Inflammatory macrophage (primary cell): Measurements from ENCODE around the gene OR10AD1.
A peak's percentile ranks its signal among the peaks of the same experiment; 100 is the strongest.
"Not testable (repeated sequence)": the region's sequence is repeated elsewhere in the genome, so short reads cannot be mapped to it uniquely, and the experiment has no call there.

Source experiments
- DNase-seq, 2 donors: peaks; one replicate each; pipeline ENCODE4 v3.0.0-alpha.2; 2020 to 2022
- total RNA-seq, 18 experiments: gene quantifications; one replicate each; lab custom pipeline; 2026; ENCODE audit warnings: mixed read lengths in 6 of 18, inconsistent platforms in 2 of 18; lab: John Stamatoyannopoulos, UW

The OR10AD1 gene
- total RNA-seq: 0 to 0.03 (median 0) reads per million in 18 experiments

DNA sequence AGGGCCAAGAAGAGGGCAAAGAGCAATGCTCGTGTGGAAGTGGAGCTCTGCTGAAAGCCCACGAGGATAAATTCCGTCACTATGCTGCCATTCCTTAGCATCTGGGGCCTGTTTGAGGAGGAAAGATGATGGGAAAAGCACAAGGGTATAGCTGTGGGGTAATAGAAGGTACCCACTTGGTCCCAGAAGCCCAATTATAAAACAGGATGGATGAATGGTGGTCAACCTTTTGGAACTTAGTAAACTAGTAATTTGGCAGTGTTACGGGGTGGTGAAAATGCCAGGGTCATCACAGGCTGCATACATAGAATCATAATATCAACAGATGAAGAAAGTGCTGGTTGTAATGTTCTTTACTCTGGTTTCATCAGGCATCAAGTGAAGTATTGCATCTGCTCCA, at the start of gene OR10AD1:
Gene OR10AD1, minus strand, starts transcription at position 101 of the 400 bp plus-strand sequence. Its CDS starts 0 bp downstream, at position 101.
- no peak for DNase-seq

- no peak for DNase-seq
Observed at GRCh38 chr12:48247181-48247966, 44.3 kb upstream of the OR10AD1 start.

DNA sequence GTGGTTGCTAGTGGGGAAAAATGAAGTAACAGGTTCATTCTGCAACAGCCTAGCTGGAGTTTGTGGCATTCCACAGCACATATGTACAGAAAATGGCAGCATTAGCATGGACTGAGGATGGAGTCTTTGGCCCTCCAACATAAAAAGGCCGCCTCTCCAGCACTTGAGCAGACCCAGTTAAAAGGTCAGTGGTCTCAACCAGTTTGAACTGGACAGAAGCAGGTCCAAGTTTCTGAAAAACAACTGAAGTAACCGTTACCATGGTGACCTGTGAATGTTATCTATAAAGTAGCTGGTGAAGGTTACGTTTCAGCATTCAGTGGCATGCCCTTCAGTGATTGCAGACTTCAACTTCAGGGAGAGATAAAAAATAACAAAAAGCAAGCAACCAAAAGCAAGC, 34.1 kb upstream of the OR10AD1 start:
- DNase-seq: no peak

DNA sequence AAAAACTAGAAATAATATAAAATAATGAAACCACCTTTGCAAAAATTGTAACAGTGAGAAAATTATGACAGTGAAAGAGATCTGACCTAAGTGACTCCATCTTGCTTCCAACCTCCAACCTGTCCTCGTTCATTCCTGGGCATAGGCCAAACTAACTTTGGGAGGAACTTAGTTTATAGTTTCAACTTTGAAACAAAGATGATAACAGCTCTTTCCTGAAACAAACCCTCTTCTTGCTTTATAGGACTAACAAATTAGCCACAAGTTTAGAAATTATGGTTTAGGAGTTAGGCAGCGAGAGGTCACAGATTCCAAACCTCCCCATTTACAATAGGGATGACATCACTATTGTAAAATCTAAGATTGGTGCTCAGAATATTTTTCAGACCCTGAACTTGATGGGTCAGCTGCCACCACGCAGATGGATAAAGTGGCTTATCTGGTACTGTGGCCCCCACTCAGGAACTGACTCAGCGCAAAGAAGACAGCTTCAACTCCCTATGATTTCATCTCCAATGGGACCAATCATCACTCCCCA, 32.8 kb upstream of the OR10AD1 start:
- DNase-seq: no peak

DNA sequence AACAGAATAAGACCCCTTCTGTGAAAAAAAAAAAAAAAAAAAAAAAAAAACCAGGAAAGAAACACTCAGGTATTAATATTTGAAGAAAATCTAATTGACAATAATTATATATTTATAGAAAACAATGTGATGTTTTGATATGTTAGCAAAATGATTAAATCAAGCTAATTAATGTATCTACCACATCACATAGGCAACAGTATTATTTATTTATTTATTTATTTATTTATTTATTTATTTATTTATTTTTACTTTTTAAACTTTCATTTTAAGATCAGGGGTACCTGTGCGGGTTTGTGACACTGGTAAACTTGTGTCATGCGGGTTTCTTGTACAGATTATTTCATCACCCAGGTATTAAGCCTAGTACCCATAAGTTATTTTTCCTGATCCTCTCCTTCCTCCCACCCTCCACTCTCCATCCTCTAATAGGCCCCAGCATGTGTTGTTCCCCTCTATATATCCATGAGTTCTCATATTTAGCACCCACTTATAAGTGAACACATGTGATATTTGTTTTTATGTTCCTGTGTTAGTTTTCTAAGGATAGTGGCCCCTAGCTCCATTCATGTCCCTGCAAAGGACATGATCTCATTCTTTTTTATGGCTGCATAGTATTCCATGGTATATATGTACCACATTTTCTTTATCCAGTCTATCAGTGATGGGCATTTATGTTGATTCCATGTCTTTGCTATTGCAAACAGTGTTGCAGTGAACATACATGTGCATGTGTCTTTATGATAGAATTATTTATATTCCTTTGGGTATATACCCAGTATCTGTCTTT, 28.3 kb upstream of the OR10AD1 start:
- not testable (repeated sequence) for DNase-seq

DNA sequence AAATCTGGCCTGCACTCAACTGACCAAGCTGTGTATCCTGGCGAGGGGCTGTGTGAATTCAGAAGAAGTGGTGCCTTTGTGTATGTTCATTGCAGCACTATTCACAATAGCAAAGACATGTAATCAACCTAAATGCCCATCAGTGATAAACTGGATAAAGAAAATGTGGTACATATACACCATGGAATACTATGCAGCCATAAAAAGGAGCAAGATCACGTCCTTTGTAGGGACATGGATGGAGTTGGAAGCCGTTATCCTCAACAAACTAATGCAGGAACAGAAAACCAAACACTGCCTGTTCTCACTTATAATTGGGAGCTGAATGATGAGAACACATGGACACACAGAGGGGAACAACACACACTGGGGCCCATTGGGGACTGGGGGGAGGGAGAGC, 21.4 kb upstream of the OR10AD1 start:
- not testable (repeated sequence) for DNase-seq

GRCh38 chr12:48221645-48222044, 18.6 kb upstream of the OR10AD1 start:
- DNase-seq: no peak

DNA sequence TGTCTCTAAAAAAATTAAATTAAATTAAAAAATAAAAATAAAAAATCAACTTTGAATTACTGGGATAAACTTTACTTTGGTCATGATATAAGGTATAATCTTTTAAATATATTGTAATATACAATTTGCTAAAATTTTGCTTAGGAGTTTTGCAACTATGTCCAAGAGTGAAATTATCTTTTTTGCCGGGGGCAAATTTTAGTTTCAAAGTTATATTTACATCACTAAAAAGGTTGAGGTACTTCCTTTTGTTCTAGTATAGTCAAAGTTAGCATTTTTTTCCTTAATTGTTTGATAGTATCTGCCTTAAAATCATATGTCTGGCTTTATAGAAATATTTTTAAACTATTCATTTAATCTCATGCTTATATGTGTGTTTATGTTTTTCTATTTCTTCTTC, 17.6 kb upstream of the OR10AD1 start:
- no peak for DNase-seq

GRCh38 chr12:48219631-48220030, 16.5 kb upstream of the OR10AD1 start:
- DNase-seq: no peak

GRCh38 chr12:48216785-48217184, 13.7 kb upstream of the OR10AD1 start:
- DNase-seq: peak; percentile 85 to 89

GRCh38 chr12:48209495-48209894, 6.4 kb upstream of the OR10AD1 start:
- DNase-seq: not testable (repeated sequence)

DNA sequence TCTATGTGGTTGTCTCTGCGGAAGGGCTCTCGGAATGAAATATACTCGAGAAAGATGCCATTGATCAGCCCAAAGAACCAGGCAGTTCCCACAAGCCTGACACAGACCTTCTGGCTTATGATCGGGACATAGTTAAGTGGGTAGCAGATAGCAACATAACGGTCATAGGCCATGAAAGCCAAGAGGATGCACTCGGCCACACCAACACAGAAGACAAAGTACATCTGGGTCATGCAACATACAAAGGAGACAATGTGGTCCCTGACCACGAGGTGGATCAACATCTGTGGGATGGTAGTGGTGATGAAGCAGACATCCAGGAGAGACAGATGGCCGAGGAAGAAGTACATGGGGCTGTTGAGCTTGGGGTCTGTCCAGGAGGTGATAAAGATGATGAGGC, 326 bp downstream of the OR10AD1 start:
- no peak for DNase-seq

GRCh38 chr12:48201516-48201915, 1.6 kb downstream of the OR10AD1 start:
- DNase-seq: no peak

- no peak for DNase-seq
Observed at GRCh38 chr12:48201091-48201490, 2.0 kb downstream of the OR10AD1 start.

- peak in 1 of 2 donors; percentile 36 for DNase-seq
Observed at GRCh38 chr12:48199774-48200221, 3.3 kb downstream of the OR10AD1 start.

GRCh38 chr12:48198985-48199384, 4.1 kb downstream of the OR10AD1 start:
- DNase-seq: no peak

- peak; percentile 19 to 51 for DNase-seq
Observed at GRCh38 chr12:48198672-48198971, 4.5 kb downstream of the OR10AD1 start.

DNA sequence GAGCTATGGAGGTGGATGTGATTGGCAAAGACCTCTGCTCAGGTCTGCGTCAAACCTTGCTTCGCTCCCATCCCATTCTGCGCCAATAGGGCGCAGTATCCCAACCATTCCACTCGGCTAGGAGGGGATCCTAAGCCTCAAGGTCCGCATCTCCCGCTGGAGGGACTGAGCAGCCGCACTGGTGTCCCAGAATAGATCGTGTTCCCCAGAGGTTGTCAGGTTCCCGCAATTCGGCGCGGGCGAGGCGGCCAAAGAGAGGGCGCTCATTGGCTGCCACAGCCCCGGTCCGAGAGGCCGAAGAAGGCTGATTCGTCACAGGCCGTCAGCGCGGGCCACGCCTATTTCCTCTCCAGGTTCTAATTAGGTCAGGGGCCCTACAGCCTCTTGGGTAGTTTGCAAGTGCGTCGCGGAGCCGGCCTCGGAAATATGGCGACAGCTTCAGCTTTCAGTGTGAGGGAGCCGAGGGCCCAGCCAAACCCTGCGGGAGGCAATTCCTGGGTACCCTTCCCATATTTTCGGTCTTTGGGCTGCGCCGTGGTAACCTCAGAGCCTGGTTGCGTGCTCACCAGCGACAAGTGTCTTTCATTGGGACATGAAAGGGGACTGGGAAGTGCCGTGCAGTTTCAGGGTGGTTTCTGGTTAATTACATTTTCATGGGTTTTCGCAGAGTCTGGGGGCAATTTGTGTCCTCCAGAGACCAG, 5.0 kb downstream of the OR10AD1 start:
- DNase-seq: peak; percentile 98

- DNase-seq: peak; percentile 47 to 59
Observed at GRCh38 chr12:48197549-48197970, 5.5 kb downstream of the OR10AD1 start.

GRCh38 chr12:48194799-48195201, 8.3 kb downstream of the OR10AD1 start:
- DNase-seq: no peak

DNA sequence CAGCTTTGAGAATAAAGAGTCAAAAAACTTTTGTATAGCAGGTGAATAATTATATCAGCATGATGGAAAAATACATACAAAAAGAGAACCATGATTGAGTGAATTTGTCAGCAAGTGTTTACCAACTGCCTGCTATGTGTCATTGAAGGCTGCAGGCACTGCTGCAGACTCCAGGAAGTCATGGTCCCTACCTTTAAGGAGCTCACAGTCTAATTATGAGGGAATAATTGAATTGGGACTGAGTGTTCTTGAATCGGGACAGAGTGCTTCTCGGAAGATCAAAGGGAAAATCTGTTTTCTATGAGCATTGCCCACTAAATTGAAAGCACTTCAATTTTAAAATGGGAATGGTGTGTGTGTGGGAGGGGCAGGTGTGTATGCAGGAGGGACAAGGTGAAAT, 9.5 kb downstream of the OR10AD1 start:
- DNase-seq: no peak

GRCh38 chr12:48192861-48193260, 10.2 kb downstream of the OR10AD1 start:
- no peak for DNase-seq

DNA sequence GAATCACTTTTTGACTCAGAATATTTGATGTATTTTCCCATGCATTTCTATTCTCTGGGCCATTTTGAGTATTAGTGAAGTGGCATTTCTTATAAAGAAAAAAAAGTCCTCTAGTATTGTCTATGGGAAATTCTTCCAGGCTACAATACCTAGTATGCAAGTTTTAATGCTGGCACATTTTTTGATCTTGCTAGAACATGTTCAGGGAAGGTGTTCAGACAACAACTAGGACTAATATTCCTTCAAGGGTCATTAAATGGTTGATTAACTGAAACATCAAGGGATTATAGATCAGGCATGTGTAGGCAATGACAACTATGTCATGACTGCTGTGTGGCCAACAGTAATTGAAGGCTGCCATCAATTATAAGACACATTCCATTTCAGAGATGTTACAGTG, 12.0 kb downstream of the OR10AD1 start:
- no peak for DNase-seq
